22Rv1 (cell line): Measurements from ENCODE around the gene SPTSSA.

Experiments
- ZFX ChIP-seq: fragments of 450-650 bp; IDR thresholded peaks from 2 replicates; pipeline ENCODE4 v1.6.1; 2017; ENCODE audit warnings: antibody characterized with exemption, borderline replicate concordance
- TF ChIP-seq, protein P1 (sequence below): fragments of 450-650 bp; IDR thresholded peaks from 2 replicates; pipeline ENCODE4 v1.5.1; 2017; ENCODE audit warnings: mild to moderate bottlenecking

DNA sequence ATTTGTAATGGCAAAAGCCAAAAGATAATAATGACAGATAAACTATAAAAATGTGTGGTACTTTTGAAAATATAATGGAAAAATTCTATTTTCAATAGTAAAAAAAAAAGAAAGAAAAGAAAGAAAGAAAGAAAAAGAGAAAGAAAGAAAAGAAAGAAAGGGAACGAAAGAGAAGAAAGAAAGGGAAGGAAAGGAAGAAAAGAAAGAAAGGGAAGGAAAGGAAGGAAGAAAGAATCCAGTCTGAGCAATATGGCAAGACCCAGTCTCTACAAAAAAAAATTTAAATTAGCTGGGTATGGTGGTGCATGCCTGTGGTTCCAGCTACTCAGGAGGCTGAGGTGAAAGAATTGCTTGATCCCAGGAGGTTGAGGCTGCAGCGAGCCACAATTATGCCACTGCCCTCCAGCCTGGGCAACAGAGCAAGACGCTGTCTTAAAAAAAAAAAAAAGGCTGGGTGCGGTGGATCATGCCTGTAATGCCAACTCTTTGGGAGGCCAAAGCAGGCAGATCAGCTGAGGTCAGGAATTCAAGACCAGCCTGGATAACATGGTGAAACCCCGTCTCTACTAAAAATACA lies 39.1 kb upstream of the SPTSSA start:
- TF ChIP-seq, protein P1, sequence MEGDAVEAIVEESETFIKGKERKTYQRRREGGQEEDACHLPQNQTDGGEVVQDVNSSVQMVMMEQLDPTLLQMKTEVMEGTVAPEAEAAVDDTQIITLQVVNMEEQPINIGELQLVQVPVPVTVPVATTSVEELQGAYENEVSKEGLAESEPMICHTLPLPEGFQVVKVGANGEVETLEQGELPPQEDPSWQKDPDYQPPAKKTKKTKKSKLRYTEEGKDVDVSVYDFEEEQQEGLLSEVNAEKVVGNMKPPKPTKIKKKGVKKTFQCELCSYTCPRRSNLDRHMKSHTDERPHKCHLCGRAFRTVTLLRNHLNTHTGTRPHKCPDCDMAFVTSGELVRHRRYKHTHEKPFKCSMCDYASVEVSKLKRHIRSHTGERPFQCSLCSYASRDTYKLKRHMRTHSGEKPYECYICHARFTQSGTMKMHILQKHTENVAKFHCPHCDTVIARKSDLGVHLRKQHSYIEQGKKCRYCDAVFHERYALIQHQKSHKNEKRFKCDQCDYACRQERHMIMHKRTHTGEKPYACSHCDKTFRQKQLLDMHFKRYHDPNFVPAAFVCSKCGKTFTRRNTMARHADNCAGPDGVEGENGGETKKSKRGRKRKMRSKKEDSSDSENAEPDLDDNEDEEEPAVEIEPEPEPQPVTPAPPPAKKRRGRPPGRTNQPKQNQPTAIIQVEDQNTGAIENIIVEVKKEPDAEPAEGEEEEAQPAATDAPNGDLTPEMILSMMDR: no peak
- TF ChIP-seq ZFX: no peak
